Neural crest cell (in vitro differentiated cells): ENCODE measurements around the gene MTARC2. TPM values are rescaled to one million over a fixed set of nuclear protein-coding genes. Genes with fewer than 3 reads are reported as not detected.

Experiments used
- DNase-seq: peaks from one replicate; pipeline ENCODE4 v3.0.0; 2021; ENCODE audit warnings: low read depth, mixed read lengths, low spot score
- H3K27ac Mint-ChIP-seq: one replicate; pipeline ENCODE4 v1.8.0; 2021; ENCODE audit warnings: mild to moderate bottlenecking, mixed read lengths; ENCODE audit not compliant: unreplicated experiment
- H3K27me3 Mint-ChIP-seq: 2 replicates; pipeline ENCODE4 v1.8.0; 2021; ENCODE audit warnings: low read depth, mild to moderate bottlenecking, mixed read lengths
- H3K36me3 Mint-ChIP-seq: 2 replicates; pipeline ENCODE4 v1.8.0; 2021; ENCODE audit warnings: low read depth, mild to moderate bottlenecking, mixed read lengths
- H3K4me1 Mint-ChIP-seq: 2 replicates; pipeline ENCODE4 v1.8.0; 2021; ENCODE audit warnings: mixed read lengths
- H3K4me3 Mint-ChIP-seq: one replicate; pipeline ENCODE4 v1.8.0; 2021; ENCODE audit warnings: mild to moderate bottlenecking, mixed read lengths
- H3K9me3 Mint-ChIP-seq: 2 replicates; pipeline ENCODE4 v1.8.0; 2021; ENCODE audit warnings: mixed read lengths
- total RNA-seq: library from RNA; stranded (reverse); gene quantifications from 2 replicates; pipeline ENCODE4 v1.2.1, GENCODE V29; 2021
- TF ChIP-seq, protein P1 (sequence below): fragments of 200-600 bp; sonication (generic); conservative IDR thresholded peaks from 2 replicates; pipeline ENCODE4 v1.5.0; 2021; ENCODE audit warnings: antibody characterized with exemption, mild to moderate bottlenecking

Gene MTARC2
- total RNA-seq, 1 donor from 2014 or later = 4.1 TPM

DNA sequence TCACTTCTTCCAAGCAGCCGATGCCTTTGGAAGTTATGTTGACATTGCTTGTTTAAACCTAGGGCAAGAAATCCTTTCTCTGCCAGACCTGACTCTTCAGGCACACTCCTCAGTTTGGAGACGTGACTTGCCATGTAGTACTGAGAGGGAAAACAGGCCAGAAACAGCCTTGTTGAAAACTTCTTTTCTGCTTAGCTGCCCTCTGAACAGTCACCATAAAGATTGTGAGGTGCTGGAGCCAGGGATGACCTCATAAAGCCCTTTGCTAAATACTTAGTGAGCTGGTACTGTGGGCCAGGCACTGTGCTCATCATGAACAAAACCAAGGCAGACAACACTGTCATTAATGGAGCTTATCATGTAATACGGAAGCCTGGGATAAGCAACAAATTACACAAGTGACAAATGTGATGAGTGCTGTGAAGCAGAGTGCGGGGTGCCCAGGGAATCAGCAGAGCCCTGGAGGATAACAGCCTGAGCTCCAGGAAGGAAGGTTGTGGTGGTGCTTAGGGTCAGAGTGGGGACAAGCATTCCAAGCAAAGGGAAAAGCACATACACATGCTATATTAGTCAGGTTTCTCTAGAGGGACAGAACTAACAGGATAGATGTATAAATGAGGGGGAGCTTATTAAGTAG, 80.9 kb downstream of the MTARC2 start:
- DNase-seq = no peak
- TF ChIP-seq, protein P1, sequence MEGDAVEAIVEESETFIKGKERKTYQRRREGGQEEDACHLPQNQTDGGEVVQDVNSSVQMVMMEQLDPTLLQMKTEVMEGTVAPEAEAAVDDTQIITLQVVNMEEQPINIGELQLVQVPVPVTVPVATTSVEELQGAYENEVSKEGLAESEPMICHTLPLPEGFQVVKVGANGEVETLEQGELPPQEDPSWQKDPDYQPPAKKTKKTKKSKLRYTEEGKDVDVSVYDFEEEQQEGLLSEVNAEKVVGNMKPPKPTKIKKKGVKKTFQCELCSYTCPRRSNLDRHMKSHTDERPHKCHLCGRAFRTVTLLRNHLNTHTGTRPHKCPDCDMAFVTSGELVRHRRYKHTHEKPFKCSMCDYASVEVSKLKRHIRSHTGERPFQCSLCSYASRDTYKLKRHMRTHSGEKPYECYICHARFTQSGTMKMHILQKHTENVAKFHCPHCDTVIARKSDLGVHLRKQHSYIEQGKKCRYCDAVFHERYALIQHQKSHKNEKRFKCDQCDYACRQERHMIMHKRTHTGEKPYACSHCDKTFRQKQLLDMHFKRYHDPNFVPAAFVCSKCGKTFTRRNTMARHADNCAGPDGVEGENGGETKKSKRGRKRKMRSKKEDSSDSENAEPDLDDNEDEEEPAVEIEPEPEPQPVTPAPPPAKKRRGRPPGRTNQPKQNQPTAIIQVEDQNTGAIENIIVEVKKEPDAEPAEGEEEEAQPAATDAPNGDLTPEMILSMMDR = no peak
- no peak overlapping the region for H3K4me3 Mint-ChIP-seq
- H3K27me3 Mint-ChIP-seq = no peaks in the 10 kb centered on the region
- H3K4me1 Mint-ChIP-seq = no peaks in the 10 kb centered on the region
- peaks cover 2% of the 10 kb centered on the region for H3K9me3 Mint-ChIP-seq
- peaks cover 3% of the 10 kb centered on the region for H3K36me3 Mint-ChIP-seq
- H3K27ac Mint-ChIP-seq = no peak overlapping the region

DNA sequence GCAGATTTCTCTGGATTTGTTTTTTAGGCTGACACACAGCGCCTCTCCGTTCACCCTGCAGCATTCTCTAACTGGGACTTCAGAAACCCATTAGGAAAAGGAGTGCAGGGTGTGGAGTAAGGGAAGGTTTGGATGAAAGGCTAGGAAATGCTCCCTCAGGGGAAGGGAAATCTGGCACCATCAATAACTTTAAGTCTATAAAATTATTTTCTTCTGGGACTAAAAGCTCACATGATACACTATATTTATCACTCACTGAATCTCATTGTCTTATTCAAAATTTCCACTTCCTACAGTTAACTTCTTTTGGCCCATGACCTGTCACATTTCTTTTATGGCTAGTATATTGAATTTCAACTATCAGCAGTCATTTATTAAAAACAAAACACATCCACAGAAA, 85.3 kb downstream of the MTARC2 start:
- no peaks in the 10 kb centered on the region for H3K36me3 Mint-ChIP-seq
- no peaks in the 10 kb centered on the region for H3K4me1 Mint-ChIP-seq
- no peak overlapping the region for H3K27ac Mint-ChIP-seq
- no peak overlapping the region for H3K4me3 Mint-ChIP-seq
- TF ChIP-seq, protein P1 = no peak
- DNase-seq = no peak
- H3K9me3 Mint-ChIP-seq = peaks cover 2% of the 10 kb centered on the region
- H3K27me3 Mint-ChIP-seq = no peaks in the 10 kb centered on the region

Other genes with a start within 250 kb of the MTARC2 start
- 14.2 and 14.6 TPM in 2 replicates for gene MARK1, start 220.2 kb upstream of the MTARC2 start, total RNA-seq
- gene C1orf115, start 58.0 kb upstream of the MTARC2 start, total RNA-seq = 0.75 and 0.77 TPM in 2 replicates
- 28.3 and 28.5 TPM in 2 replicates for gene MTARC1, start 38.6 kb downstream of the MTARC2 start, total RNA-seq
- 0.43 and 0.61 TPM in 2 replicates for gene HLX, start 131.1 kb downstream of the MTARC2 start, total RNA-seq